Left renal pelvis (tissue), 4 donors: ENCODE results near the gene LYST. TPM values are rescaled to one million over a fixed set of nuclear protein-coding genes. Genes with fewer than 3 reads are reported as not detected.
A peak's percentile ranks its signal among the peaks of the same experiment; 100 is the strongest.
"Not testable (repeated sequence)": the region's sequence is repeated elsewhere in the genome, so short reads cannot be mapped to it uniquely, and the experiment has no call there.

Experiments used
- DNase-seq, 4 donors: peaks; one replicate each; pipeline ENCODE4 v3.0.0-alpha.2; 2013; ENCODE audit warnings: low read depth in 4 of 4, low spot score in 3 of 4
- polyA plus RNA-seq, 4 donors: library from polyadenylated mRNA; unstranded; fragments of 120-200 nt; gene quantifications; one replicate each; pipeline ENCODE4 v1.2.1, GENCODE V29; 2013; ENCODE audit not compliant: insufficient read length in 4 of 4

LYST gene
- polyA plus RNA-seq, 4 donors: 8.2 to 14.6 (median 11.5) TPM

DNA sequence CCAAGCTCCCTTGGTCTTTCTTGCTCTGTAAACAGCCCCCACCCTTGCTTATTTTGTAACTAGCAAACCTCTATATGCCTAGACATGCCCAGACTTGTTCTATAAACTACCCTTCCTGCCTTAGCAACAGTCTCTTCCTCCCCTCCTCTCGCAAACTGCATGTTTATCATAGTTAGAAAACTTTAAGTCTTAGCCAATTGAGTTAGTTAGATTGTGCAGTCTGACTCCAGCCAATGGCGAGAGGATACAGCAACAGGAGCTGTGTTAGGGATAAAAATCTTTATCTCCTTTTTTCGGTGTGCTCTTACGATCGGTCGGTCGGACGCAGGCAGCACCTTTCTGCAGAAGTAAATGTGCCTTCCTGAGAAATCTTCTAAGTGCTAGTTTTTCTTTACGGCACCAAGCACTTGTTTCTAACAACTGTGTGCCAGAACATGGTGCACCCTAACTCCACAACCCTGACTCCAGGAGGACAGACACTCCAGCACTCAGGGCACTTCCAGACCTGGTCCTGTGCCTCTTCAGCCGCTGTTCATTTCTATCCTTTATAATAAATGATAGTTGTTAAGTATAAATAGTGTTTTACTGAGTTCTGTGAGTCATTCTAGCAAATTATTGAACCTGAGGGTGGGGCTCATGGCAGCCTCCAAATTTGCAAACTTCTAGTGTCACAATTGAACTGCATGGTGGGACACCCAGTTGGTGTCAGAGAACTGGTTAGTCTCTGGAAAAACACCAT, 191.4 kb downstream of the LYST start:
- no peak for DNase-seq

DNA sequence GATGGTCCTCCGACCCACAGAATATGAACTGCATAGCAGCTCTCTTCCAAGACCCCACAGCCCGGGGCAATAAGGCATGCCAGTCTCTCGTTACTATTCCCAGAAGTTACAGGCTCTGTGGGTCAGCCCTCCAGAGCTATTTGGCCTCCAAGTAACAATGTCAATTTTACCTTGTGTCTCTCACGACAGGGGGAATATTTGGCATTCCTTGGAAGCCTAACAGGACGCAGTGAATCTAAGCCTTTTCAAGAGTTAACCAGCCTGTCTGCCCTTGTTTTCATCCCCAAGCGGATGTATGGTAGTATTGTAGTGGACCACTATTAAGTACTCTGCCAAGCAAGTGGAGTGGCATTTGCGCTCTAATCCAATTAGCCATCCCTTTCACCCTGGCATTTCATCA, 192.7 kb downstream of the LYST start:
- no peak for DNase-seq

DNA sequence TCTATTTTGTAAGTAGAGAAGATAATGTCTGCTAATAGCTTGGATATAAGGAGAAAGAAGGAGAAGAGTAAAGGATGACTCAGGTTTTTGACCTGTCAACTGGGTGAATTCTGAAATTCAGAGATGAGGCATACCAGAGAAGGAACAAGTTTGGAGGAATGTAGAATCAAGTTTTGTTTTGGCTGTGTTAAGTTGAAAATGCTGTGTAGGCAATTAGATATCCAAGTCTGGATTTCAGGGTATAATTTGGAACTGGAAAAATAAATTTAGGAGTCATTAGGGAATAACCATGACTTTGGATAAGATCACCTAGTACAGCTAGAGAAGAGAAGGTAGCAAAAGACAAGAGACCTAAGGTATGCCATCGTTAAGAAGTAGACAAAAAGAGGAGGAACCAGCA, 194.7 kb downstream of the LYST start:
- DNase-seq: no peak

DNA sequence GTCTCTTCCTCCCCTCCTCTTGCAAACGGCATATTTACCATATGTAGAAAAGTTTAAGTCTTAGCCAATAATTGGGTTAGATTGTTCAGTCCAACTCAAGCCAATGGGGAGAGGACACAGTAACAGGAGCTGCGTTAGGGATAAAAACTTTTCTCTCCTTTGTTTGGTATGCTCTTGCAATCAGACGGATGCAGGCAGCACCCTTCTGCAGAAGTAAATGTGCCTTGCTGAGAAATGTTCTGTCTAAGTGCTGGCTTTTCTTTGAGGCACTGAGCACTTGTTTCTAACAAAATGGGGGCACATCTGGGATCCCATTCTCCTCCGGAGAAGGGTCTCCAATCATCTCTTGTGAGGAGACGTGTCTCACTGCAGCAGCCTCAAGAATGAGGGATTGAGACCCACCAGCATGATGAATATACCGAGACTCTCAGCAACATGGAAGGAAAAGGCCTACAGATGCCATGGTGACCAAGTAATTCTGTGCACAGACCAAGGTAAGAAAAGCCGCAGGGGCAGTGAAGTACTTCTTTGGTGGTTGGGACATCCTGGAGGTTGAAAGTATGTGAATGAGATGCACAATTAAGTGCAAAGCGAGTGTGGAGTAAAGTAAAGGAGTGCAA, 196.4 kb downstream of the LYST start:
- no peak for DNase-seq

DNA sequence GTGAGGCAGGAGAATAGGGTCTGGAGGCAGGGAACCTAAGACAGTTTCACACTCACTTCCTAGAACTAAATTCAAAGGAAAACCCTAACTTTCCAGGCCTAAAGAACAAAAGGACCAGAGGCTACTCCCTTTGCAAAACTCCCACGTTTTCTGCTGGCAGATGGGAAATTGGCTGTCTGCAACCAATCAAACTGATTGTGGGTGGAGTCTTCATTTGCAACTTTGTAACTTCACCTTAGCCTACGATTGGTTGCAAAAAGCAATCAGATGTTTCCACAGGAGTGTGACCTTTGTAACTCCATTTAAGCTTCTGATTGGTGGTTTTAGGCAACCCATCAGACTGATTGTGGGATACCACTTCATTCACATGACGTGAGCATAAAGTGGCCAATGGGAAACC, 197.4 kb downstream of the LYST start:
- DNase-seq: no peak

DNA sequence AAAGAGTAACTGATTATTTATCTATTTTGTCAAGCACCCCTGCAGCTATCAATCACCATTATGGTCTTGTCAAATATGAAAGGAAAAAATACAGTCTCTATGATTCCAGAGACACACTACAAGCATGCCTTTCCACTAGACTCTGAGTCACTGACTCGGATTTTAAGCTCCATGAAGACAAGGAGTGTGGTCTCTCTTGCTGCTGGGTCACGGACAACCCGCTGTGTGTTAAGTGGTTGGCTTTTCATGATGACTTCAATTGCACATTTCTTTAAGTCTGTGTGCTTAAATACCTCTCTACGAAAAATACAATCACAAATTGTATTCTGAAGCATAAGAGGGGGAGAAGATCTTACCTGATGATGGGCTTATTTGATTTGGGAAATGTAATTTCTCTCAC, 203.1 kb downstream of the LYST start:
- DNase-seq: no peak

DNA sequence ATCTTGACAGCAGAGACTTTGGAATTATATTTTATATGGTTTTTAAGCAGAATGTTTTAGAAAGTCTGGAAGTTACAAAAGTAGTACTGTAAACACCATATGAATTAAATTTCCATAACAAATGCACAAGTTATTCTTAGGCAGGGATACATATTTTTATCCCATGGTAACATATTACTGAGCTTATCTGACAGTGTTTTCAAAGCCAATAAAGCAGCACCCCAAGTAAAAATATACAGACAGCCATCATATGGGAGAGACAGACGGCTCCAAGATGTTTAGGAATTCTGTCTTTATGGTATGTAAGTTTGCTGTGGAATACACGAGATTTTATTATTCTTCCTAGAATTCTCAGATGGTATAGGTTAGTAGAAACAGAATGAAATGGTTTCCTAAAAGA, 205.1 kb downstream of the LYST start:
- no peak for DNase-seq

DNA sequence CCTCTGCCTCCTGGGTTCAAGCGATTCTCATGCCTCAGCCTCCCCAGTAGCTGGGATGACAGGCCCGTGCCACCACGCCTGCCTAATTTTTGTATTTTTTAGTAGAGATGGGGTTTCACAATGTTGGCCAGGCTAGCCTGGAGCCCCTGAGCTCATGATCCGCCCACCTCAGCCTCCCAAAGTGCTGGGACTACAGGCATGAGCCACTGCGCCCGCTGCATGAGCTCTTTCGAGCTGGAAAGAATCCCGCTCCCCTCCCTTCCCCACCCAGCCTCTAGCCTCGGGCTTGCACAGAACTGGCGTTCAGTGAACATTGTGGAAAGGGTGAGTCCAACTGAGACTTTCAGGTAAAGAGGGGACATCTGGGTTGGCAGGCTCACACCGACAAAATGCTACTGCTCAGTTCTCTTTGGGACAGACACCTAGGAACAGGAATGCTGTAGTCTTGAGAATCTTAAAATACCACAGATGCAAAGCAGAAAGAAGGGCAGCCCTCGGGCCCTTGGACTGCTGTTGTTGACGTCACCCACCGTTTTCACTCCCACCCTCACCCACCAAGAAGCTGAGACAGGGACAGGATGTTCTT, 207.4 kb downstream of the LYST start:
- DNase-seq: no peak

DNA sequence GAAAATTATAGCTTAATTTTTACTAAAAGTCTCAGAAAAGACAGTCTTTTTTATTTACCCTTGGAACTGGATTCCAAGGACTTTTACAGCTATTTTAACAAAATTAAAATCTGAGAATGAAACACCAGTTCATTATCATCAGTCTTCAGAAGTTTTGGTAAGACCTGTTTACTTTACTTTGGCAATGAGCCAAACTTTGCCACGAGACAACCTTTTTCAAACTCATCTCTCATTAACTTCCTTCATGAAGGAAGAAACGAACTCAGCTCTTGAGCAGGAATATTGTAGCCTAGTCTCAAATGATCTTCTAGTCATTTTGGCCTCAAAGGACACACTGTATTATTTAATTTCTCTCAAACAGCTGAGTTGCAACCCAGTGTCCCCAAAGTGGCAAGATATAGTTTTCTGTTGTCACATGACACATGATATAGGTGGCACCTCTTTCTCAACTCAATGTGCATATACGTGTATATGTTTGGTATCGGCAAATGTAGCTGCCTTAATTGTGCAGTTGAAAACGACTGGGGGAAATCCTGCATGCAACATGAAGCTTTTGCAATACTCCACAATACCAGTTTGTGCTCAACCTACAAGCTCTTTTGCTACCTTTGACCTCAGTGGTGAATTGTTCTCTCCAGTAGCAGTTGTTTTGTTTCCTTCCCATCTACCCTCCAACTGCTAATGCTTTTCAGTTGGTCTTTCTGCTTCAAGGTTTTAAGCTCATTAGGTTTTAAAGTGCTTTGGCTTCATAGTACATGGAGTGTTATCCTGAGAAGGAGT, 208.8 kb downstream of the LYST start:
- DNase-seq: no peak

DNA sequence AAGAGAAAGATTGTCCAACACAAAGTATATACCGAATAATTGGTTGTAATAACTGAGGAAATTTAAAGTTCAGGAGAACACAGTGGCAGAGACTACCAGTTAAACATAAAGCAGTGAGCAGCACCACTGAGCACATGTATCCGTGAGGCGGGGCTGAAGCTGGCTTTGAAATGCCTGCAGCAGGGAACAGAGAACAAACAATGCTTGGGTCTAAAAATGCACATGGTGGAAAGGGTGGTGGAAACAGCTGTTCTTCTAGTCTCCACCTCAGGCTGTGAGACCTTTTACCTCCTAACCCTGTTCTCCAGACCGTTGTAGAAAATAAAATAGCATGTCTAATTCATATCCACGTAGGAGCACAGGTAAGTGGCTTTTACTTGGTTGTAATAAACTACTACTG, 209.4 kb downstream of the LYST start:
- DNase-seq: no peak

DNA sequence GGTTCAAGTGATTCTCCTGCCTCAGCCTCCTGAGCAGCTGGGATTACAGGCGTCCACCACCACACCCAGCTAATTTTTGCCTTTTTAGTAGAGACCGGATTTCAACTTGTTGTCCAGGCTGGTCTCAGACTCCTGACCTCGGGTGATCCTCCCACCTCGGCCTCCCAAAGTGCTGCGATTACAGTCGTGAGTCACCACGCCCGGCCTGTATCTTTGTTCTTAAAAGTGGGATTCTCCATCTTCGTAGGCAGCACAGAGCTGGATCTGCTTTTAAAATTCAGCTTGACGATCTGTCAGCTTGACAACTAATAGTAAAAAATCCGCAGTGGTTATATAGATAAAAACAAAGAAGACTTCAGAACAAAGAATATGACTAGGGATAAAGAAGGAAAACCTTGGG, 214.3 kb downstream of the LYST start:
- no peak for DNase-seq

DNA sequence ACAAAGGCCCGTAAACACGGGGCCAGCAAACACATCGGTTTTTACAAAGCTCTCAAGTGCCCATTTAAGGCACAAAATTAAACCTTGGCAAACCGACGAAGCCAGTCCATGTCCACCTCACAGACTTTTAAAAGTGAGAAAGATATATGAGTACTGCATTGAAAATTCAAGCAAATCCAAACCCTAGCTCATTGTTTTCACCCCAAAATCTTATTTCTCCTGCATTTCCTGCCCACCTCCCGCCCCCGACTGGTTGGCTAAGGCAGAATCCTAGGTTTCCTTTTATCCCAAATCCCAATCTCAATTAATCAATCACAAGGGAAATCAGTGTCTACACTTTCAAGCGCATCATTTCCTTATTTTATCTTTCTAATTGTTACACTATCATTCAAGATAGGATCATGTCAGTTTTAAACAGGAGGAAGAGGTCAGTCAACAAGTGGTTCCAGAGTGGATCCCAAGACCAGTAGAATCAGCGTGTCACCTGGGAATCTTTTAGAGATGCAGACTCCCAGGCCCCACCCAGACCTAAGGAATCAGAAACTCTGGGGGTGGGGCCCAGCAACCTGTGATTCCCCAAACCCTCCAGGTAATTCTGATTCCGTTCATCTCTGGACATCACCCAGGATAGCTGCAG, 215.4 kb downstream of the LYST start:
- DNase-seq: no peak

DNA sequence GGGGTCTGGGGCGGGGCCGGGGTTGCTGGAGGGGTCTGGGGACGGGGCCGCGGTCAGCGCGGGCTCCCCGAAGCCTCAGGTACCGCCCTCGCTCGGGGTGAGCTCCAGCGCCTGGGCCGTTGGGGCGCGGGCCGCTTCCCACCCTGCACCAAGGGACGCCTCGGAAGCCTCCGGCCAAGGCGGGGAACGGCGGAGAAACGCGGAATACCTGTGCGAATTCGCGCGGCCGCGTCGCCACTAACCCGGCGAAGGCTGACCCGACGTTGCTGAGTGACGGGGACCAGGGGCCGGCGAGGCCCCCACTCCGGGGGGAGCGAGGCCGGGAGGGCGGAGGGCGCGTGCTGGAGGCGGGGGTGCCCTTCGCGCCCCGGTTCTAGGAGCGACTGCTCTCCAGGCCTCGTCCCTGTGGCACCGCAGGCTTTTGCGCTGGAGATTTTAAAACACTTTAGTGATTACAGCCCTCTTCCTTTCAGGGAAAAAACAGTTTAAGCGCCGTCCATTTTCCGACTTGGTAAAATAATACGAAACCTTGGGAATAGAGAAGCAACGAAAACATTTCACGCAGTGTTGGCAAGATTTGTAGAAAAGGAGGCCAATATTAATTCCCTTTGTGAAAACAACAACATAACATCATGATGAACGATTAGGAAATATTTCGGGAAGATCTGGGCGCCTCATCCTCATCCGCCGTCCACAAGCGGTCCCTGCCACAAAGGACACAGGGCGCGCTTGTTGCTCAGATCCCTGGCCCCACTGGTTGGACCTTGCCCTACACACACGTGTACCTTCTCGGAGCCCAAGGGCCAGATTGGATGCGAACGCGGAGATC, 216.2 kb downstream of the LYST start:
- no peak for DNase-seq

DNA sequence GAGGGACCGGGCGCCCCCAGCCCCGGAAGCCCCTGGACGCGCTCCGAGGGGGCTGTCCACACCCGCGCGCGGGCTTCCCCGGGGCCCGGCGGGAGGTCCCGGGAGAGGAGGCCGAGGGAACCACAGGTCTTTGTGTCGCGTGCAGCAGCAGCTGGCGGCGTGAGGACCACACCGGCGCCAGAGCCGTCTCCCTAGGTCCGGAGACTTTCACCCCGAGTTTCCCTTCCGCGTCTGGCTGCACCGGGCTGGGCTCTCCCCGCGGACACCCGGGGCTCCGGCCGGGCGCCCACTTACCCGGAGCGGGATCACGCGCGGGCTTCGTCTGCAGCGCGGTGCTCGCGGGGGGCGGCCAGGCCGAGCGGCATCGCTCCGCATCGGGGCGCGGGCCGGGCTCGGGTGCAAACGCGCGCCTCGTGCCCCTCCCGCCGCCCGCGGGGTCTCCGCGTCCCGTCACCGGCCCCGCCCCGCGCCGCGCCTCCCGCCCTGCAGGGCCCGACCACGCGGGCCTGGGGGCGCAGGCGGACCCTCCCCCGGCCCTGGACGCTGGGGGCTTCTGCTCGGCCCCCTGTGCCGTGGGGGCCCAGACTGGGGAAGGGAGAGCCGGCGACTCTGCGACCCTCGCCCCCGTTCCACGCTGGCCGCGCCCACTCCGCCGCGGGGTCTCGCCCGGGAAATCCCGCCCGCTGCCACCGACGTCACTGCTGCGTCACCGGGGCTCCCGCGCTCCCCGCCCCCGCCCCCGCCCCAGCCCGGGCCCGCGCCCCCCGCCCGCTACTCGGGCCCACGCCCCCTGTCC, 217.1 kb downstream of the LYST start, which contains the start of gene GNG4:
GNG4 (minus strand) TSS at position 417 of the 796 bp plus-strand sequence. CDS start 65,946 bp downstream, outside the sequence.
- DNase-seq: no peak

DNA sequence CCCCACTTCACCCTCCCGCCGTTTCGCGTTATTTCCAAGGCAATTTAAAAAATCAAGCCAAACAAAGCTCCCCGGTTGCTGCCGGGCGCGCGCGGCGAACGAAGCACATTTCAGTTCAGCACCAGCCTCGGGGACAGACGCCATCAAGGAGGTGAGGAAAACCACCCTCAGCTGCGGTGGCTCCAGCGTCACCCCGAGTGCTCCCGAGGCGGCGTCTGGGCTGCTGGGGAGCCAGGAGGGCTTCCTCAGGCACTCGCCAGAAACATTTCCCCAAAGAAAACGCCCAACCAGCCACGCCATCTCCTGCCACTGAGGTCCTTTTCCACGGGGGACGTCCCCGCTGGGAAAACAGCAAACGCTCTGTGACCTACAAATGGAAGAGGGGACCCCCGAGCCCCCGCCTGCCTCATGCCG, 217.7 kb downstream of the LYST start:
- peak in 1 of 4 donors; percentile 35 for DNase-seq

DNA sequence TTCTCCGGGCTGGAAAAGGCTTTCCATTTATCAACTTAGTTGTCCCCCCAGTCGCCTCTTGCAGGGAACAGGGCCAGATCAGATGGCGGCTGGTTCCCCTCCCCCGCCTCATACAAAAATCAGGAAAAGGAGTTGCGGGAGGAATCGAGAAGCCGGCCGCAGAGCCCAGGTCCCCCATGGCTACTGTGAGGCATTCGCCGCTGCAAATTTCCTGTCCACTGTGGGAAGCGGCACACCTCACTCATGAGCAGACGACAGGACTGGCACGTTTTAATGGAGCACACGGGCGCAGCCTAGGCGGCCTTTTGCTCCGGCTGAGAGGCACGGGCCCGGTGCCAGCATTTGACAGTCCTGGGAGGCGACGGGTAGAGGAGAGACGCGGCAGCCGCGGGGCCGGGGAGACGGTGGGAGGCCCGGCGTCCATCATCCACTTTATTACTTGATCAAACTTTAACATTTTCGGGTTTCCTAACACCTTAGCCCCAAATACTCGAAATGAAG, 218.2 kb downstream of the LYST start:
- DNase-seq: no peak

DNA sequence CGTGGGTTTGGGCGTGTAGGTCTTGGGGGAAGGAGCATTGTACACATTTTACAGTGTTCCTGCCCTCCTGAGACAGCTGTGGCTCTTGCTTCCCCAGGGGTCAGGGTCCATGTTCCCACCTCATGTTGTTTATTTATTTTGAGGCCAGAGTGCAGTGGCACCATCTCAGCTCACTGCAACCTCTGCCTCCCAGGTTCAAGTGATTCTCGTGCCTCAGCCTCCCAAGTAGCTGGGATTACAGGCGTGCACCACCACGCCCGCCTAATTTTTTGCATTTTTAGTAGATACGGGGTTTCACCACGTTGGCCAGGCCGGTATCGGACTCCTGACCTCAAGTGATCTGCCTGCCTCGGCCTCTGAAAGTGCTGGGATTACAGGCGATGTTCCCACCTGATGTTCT, 219.2 kb downstream of the LYST start:
- DNase-seq: not testable (repeated sequence)

DNA sequence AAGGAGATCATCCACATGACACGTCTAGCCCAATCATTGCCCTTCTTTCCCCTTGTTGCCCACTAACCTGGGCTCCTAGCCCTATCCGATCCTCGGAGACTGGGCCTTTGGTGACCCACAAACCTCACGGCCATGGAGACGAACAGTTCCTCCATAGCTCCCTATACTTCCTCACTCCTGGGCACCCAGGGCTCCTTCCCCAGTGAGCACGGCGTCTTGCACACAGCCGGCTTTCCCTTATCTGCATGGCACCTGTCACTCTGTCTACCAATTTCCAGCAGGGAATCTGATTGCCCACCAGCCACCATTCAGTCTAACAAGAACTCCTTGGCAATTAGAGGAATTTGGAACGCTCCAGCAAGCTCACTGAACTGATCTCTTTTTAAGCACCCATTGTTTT, 220.2 kb downstream of the LYST start:
- DNase-seq: no peak
